GM12878 (cell line): ENCODE data around the gene HEPHL1. TPM values are rescaled to one million over a fixed set of nuclear protein-coding genes. Genes with fewer than 3 reads are reported as not detected.

Source experiments
- ATAC-seq: fragments of 200-7000 bp; cut with Tn5 transposase; 3 replicates; pipeline ENCODE4 v1.9.1; 2020; ENCODE audit warnings: mild to moderate bottlenecking, moderate library complexity
- BruUV-seq: library from RNA; stranded (reverse); fragments of 400-500 nt; replicated peaks from 2 replicates; lab custom pipeline; 2021; lab: Mats Ljungman, UMichigan
- CTCF ChIA-PET: fragments of 300-600 bp; sonication (Branson Sonifier 250); formaldehyde crosslinking; extraction: SDS; loops from one replicate; lab custom pipeline; 2021; ENCODE audit warnings: inconsistent platforms; lab: Yijun Ruan, JAX
- POLR2A ChIA-PET: fragments of 350-600 bp; formaldehyde crosslinking; extraction: SDS; loops from one replicate; lab custom pipeline; 2021; ENCODE audit warnings: inconsistent platforms; lab: Charles Lee
- RAD21 ChIA-PET: fragments of 300-600 bp; sonication (Branson Sonifier 250); formaldehyde crosslinking; loops from one replicate; lab custom pipeline; 2023; ENCODE audit warnings: antibody characterized with exemption; ENCODE audit not compliant: unreplicated experiment; lab: Charles Lee
- SMC1A ChIA-PET: fragments of 300-600 bp; sonication (Branson Sonifier 250); formaldehyde crosslinking; loops from one replicate; lab custom pipeline; 2023; ENCODE audit not compliant: unreplicated experiment, uncharacterized antibody; lab: Charles Lee
- DNase-seq: peaks from one replicate; pipeline ENCODE4 v3.0.0-alpha.2; 2011; ENCODE audit warnings: low read depth, low spot score
- FAIRE-seq: peaks from 3 replicates; lab custom pipeline; 2011; peaks lifted over from hg19 to GRCh38; lab: Jason Lieb, UNC
- H2AFZ ChIP-seq: 2 replicates; pipeline ENCODE4 v1.6.0; 2011; ENCODE audit warnings: low read depth, low read length, control low read depth; ENCODE audit not compliant: control insufficient read depth
- H3K27ac ChIP-seq: 2 replicates; pipeline ENCODE4 v1.5.1; 2011; ENCODE audit warnings: control low read depth; ENCODE audit not compliant: control insufficient read depth, insufficient read depth
- H3K27me3 ChIP-seq, 2 experiments: replicated peaks in 1 of 2; 2 replicates each; pipeline versions ENCODE4 v1.6.0 to v1.6.1; 2011; ENCODE audit warnings: low read length in 1 of 2; ENCODE audit not compliant: control insufficient read depth in 2 of 2, insufficient read depth in 2 of 2
- H3K36me3 ChIP-seq, 2 experiments: 2 replicates each; pipeline ENCODE4 v1.5.1; 2011; ENCODE audit warnings: low read length in 1 of 2; ENCODE audit not compliant: control insufficient read depth in 2 of 2, insufficient read depth in 2 of 2
- H3K4me1 ChIP-seq: 2 replicates; pipeline ENCODE4 v1.6.1; 2011; ENCODE audit warnings: mild to moderate bottlenecking, low read length, moderate library complexity, mixed read lengths; ENCODE audit not compliant: control insufficient read depth, insufficient read depth
- H3K4me2 ChIP-seq: 2 replicates; pipeline ENCODE4 v1.6.0; 2011; ENCODE audit warnings: control low read depth; ENCODE audit not compliant: control insufficient read depth, insufficient read depth
- H3K4me3 ChIP-seq: fragments of 200-600 bp; sonication (generic); 2 replicates; pipeline ENCODE4 v1.5.1; 2016
- H3K79me2 ChIP-seq: 2 replicates; pipeline ENCODE4 v1.6.0; 2011; ENCODE audit warnings: low read length; ENCODE audit not compliant: control insufficient read depth, insufficient read depth
- H3K9ac ChIP-seq: 2 replicates; pipeline ENCODE4 v1.8.0; 2011; ENCODE audit warnings: low read length, control low read depth, mixed read lengths; ENCODE audit not compliant: control insufficient read depth, insufficient read depth
- H3K9me3 ChIP-seq: replicated peaks from 3 replicates; pipeline ENCODE4 v1.5.1; 2011; ENCODE audit warnings: mild to moderate bottlenecking, low read length; ENCODE audit not compliant: control insufficient read depth, insufficient read depth
- H4K20me1 ChIP-seq: 2 replicates; pipeline ENCODE4 v1.6.0; 2011; ENCODE audit not compliant: control insufficient read depth, insufficient read depth
- CBFB ChIP-seq: IDR thresholded peaks from 2 replicates; pipeline ENCODE4 v1.6.1; 2016; ENCODE audit warnings: antibody characterized with exemption, low read depth
- CHD4 ChIP-seq: fragments of 200-600 bp; sonication (generic); IDR thresholded peaks from 2 replicates; pipeline ENCODE4 v1.6.1; 2016; ENCODE audit warnings: mild to moderate bottlenecking
- HDAC2 ChIP-seq: fragments of 200-600 bp; sonication (generic); IDR thresholded peaks from 2 replicates; pipeline ENCODE4 v1.6.1; 2017
- HSF1 ChIP-seq: fragments of 150-350 bp; IDR thresholded peaks from 2 replicates; pipeline ENCODE4 v1.6.1; 2014; ENCODE audit warnings: mild to moderate bottlenecking, low read depth, low read length
- MYC ChIP-seq: IDR thresholded peaks from 2 replicates; pipeline ENCODE4 v1.6.1; 2011; ENCODE audit warnings: mild to moderate bottlenecking, low read length, moderate library complexity, inconsistent platforms; ENCODE audit not compliant: insufficient read depth, insufficient replicate concordance, insufficient read length, severe bottlenecking
- NR2C2 ChIP-seq: IDR thresholded peaks from 2 replicates; pipeline ENCODE4 v1.6.1; 2011; ENCODE audit warnings: borderline replicate concordance, low read depth; ENCODE audit not compliant: control insufficient read depth, insufficient read length
- ZBTB33 ChIP-seq: fragments of 450-650 bp; IDR thresholded peaks from 2 replicates; pipeline ENCODE4 v1.6.1; 2017; ENCODE audit warnings: mild to moderate bottlenecking
- WGBS: methylation state at CpG from one replicate; pipeline ENCODE4 v1.1.6; 2016; ENCODE audit warnings: low lambda C conversion rate; ENCODE audit not compliant: insufficient replicate concordance, insufficient coverage; ENCODE audit errors: missing lambda C conversion rate; 5-methylcytosine and 5-hydroxymethylcytosine counted together
- in situ Hi-C: fragments of 300-500 bp; cut with MboI; formaldehyde crosslinking; loops from 9 replicates; pipeline ENCODE4 v1.14.3; 2018; ENCODE audit warnings: mixed read lengths
- intact Hi-C: fragments of 100-400 bp; cut with micrococcal nuclease; formaldehyde crosslinking; loops from one replicate; pipeline ENCODE4 v1.14.2; 2022; ENCODE audit not compliant: unreplicated experiment
- polyA plus RNA-seq, 11 experiments: library from polyadenylated mRNA; depleted of rRNA in 4 of 11; unstranded in 6 of 11; stranded (reverse) in 5 of 11; fragments of >200 nt; fragmentation: Nextera tagmentation in 4 of 11; fragmentation: Illumina TruSeq in 1 of 11; extraction: Ambion mirVana in 4 of 11; extraction: Trizol in 1 of 11; gene quantifications; 1 replicate in 1 of 11; 2 replicates in 10 of 11; pipeline versions ENCODE4 v1.2.1 to v1.2.3, GENCODE V29; 2011 to 2016; ENCODE audit warnings: inconsistent platforms in 2 of 11, missing spikeins in 2 of 11, low read depth in 1 of 11
- total RNA-seq, 4 experiments: library from RNA; depleted of rRNA in 3 of 4; stranded (reverse); fragments of >200 nt in 3 of 4; fragmentation: Illumina TruSeq in 1 of 4; extraction: Trizol in 1 of 4; gene quantifications; 2 replicates each; pipeline versions ENCODE4 v1.2.1 to v1.2.3, GENCODE V29; 2013 to 2021
- TF ChIP-seq, protein P1 (sequence below): IDR thresholded peaks from 2 replicates; pipeline ENCODE4 v1.6.1; 2012; ENCODE audit warnings: low read depth, low read length, improper control_type of control experiment

The HEPHL1 gene
- total and polyA plus RNA-seq, 10 of the 15 experiments (the other 5 are each of a cell fraction or from before 2014, with no cell fraction given), result 0.02 to 0.08 (median 0.05) TPM; not detected in 6

DNA sequence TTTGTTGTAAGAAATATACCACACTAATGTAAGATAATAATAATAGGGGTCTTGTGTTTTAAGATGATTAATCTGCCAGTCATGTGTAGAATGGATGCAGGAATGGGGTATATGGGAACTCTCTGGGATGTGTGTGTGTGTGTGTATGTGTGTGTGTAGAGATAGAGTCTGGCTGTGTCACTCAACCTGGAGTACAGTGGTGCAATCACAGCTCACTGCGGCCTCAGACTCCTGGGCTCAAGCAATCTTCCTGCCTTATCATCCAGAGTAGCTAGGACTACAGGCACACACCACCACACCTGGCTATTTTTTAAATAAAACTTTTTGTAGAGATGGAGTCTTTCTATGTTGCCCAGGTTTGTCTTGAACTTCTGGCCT is 96.0 kb downstream of the HEPHL1 start:
- SMC1A ChIA-PET, result no interaction called here
- DNase-seq (no peak), FAIRE-seq (no peak), ATAC-seq (no peak)
- no peak overlapping the region for H3K4me3 ChIP-seq
- H3K79me2 ChIP-seq, result no peaks in the 10 kb centered on the region
- no peaks in the 10 kb centered on the region for H3K27me3 ChIP-seq
- H3K36me3 ChIP-seq, result no peaks in the 10 kb centered on the region
- CTCF ChIA-PET, result no interaction called here
- no peak overlapping the region for H3K9ac ChIP-seq
- H3K4me2 ChIP-seq, result no peak overlapping the region
- RAD21 ChIA-PET, result interaction anchor here (0.6 kb wide), 1 partner anchor 894 kb away, joined by 3 read pairs; no protein-coding TSS in a partner anchor
- POLR2A ChIA-PET, result interaction anchor here (0.6 kb wide), 1 partner anchor 12 kb away, joined by 4 read pairs; the partner anchor contains the start of gene PANX1
- in situ Hi-C loops, result no loop called here
- H3K9me3 ChIP-seq, result no peaks in the 10 kb centered on the region
- 48% methylated on average over 1 of the region's 1 CpG for WGBS
- intact Hi-C loops, result no loop called here
- no peak overlapping the region for H2AFZ ChIP-seq
- no peaks in the 10 kb centered on the region for H4K20me1 ChIP-seq
- TF ChIP-seq, protein P1, sequence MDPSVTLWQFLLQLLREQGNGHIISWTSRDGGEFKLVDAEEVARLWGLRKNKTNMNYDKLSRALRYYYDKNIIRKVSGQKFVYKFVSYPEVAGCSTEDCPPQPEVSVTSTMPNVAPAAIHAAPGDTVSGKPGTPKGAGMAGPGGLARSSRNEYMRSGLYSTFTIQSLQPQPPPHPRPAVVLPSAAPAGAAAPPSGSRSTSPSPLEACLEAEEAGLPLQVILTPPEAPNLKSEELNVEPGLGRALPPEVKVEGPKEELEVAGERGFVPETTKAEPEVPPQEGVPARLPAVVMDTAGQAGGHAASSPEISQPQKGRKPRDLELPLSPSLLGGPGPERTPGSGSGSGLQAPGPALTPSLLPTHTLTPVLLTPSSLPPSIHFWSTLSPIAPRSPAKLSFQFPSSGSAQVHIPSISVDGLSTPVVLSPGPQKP, result no peak
- no peak for TF ChIP-seq HDAC2
- TF ChIP-seq NR2C2, result no peak
- TF ChIP-seq HSF1, result no peak
- no peak for TF ChIP-seq CHD4
- TF ChIP-seq CBFB, result no peak
- TF ChIP-seq ZBTB33, result no peak
- TF ChIP-seq MYC, result no peak
- no TSS peak for BruUV-seq
- H3K4me1 ChIP-seq, result no peaks in the 10 kb centered on the region; the same call in 1 of the 2 replicates
- no peak overlapping the region for H3K27ac ChIP-seq
